GM12873 (cell line): ENCODE measurements around the gene RIMS3.

Source experiments
- CTCF ChIP-seq: IDR thresholded peaks from 2 replicates; pipeline ENCODE4 v1.5.1; 2012; ENCODE audit warnings: low read depth, mild to moderate bottlenecking, moderate library complexity, low read length, control low read depth; ENCODE audit not compliant: insufficient read depth; ENCODE audit errors: missing control alignments

The RIMS3 gene

GRCh38 chr1:40689737-40690136 lies 24.3 kb upstream of the RIMS3 start:
- no peak for TF ChIP-seq CTCF

DNA sequence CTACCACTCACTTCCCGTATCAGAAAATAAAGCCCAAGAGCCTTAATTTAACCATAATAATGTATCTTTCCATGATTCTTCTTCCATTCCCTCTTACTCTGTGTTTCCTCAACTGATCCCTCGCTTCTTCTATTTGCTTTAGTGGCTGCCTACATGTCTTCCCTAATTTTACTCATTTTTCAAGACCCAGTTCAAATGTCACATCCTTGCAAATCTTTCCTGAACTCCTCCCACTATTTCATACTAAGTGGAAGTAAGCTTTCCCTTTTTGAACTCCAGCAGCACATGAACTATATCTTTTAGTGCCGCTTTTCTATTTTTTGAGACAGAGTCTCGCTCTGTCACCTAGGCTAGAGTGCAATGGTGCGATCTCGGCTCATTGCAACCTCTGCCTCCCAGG lies 22.2 kb upstream of the RIMS3 start:
- TF ChIP-seq CTCF = no peak

DNA sequence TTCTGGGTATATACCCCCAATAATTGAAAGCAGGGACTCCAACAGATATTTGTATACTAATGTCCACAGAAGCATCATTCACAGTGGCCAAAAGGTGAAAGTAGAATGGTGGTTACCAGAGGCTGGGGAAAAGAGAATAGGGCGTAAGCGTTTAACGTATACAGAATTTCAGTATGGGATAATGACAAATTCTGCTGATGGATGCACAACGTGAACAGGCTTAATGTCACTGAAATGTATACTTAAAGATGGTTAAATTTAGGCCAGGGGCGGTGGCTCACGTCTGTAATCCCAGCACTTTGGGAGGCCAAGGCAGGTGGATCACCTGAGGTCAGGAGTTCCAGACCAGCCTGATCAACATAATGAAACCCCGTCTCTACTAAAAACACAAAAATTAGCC lies 21.6 kb upstream of the RIMS3 start:
- no peak for TF ChIP-seq CTCF

GRCh38 chr1:40684669-40685068 lies 19.2 kb upstream of the RIMS3 start:
- TF ChIP-seq CTCF = no peak

- TF ChIP-seq CTCF = no peak
These were observed 13.9 kb upstream of the RIMS3 start for GRCh38 chr1:40679165-40679953.

GRCh38 chr1:40676501-40676900 lies 11.0 kb upstream of the RIMS3 start:
- TF ChIP-seq CTCF = no peak

- no peak for TF ChIP-seq CTCF
These were observed 8.0 kb upstream of the RIMS3 start for GRCh38 chr1:40673452-40673851.
